Measurements from ENCODE around the gene GGA2.
"Not testable (repeated sequence)": the region's sequence is repeated elsewhere in the genome, so short reads cannot be mapped to it uniquely, and the experiment has no call there.

GGA2 gene

DNA sequence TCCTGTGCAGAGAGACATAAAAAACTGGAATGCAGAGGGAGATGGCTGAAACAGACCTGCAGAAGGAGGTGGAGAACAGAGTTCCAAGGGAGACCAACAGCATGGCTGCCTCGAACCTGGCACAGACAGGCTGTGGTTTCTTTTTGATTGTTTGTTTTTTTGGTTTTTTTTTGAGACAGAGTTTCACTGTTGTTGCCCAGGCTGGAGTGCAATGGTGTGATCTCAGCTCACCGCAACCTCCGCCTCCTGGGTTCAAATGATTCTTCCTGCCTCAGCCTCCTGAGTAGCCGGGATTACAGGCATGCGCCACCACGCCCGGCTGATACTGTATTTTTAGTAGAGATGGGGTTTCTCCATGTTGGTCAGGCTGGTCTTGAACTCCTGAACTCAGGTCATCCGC is 26.8 kb downstream of the GGA2 start:
- not testable (repeated sequence) for H3K27ac ChIP-seq (ENCODE audit: low read length); H3K9me3 ChIP-seq (ENCODE audit: insufficient read depth, low read depth, low read length); H3K27me3 ChIP-seq (ENCODE audit: insufficient read depth, low read length); H3K4me1 ChIP-seq (ENCODE audit: insufficient read depth, low read length); H3K4me3 ChIP-seq (ENCODE audit: low read length); H3K9ac ChIP-seq (ENCODE audit: low read depth, low read length)
- H3K36me3 ChIP-seq (ENCODE audit: insufficient read depth, low read depth, low read length), result peaks cover 95% of the 10 kb centered on the region

GRCh38 chr16:23482778-23483177 is 27.5 kb downstream of the GGA2 start:
- Histone ChIP-seq H3K27ac (ENCODE audit: low read length) (no peak overlapping the region), H3K4me1 (ENCODE audit: insufficient read depth, low read length) (no peaks in the 10 kb centered on the region), H3K4me3 (ENCODE audit: low read length) (no peak overlapping the region), H3K9ac (ENCODE audit: low read depth, low read length) (no peak overlapping the region), H3K9me3 (ENCODE audit: insufficient read depth, low read depth, low read length) (no peaks in the 10 kb centered on the region), H3K36me3 (ENCODE audit: insufficient read depth, low read depth, low read length) (peaks cover 94% of the 10 kb centered on the region), H3K27me3 (ENCODE audit: insufficient read depth, low read length) (no peaks in the 10 kb centered on the region)

- no peak overlapping the region for H3K4me3 ChIP-seq (ENCODE audit: low read length)
- H3K36me3 ChIP-seq (ENCODE audit: insufficient read depth, low read depth, low read length), result peaks cover 94% of the 10 kb centered on the region
- no peak overlapping the region for H3K9ac ChIP-seq (ENCODE audit: low read depth, low read length)
- no peaks in the 10 kb centered on the region for H3K9me3 ChIP-seq (ENCODE audit: insufficient read depth, low read depth, low read length)
- no peaks in the 10 kb centered on the region for H3K4me1 ChIP-seq (ENCODE audit: insufficient read depth, low read length)
- H3K27me3 ChIP-seq (ENCODE audit: insufficient read depth, low read length), result no peaks in the 10 kb centered on the region
- H3K27ac ChIP-seq (ENCODE audit: low read length), result no peak overlapping the region
These were observed 30.0 kb downstream of the GGA2 start for GRCh38 chr16:23480257-23480656.

DNA sequence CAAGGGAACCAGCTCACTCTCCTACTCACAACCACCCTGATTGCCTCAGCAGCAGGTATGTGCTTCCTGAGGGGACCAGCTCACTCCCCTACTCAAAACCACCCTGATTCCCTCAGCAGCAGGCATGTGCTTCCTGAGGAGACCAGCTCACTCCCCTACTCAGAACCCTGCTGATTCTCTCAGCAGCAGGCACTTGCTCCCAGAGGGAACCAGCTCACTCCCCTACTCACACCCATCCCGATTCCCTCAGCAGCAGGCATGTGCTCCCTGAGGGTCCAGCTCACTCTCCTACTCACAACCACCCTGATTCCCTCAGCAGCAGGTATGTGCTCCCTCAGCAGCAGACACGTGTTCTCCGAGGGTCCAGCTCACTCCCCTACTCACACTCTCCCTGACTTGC is 31.2 kb downstream of the GGA2 start:
- Histone ChIP-seq H3K4me3 (ENCODE audit: low read length) (no peak overlapping the region), H3K9ac (ENCODE audit: low read depth, low read length) (no peak overlapping the region), H3K4me1 (ENCODE audit: insufficient read depth, low read length) (no peaks in the 10 kb centered on the region), H3K27me3 (ENCODE audit: insufficient read depth, low read length) (no peaks in the 10 kb centered on the region), H3K9me3 (ENCODE audit: insufficient read depth, low read depth, low read length) (no peaks in the 10 kb centered on the region), H3K27ac (ENCODE audit: low read length) (no peak overlapping the region), H3K36me3 (ENCODE audit: insufficient read depth, low read depth, low read length) (peaks cover 94% of the 10 kb centered on the region)

- Histone ChIP-seq H3K9ac (ENCODE audit: low read depth, low read length) (no peak overlapping the region), H3K9me3 (ENCODE audit: insufficient read depth, low read depth, low read length) (no peaks in the 10 kb centered on the region), H3K36me3 (ENCODE audit: insufficient read depth, low read depth, low read length) (peaks cover 98% of the 10 kb centered on the region), H3K27ac (ENCODE audit: low read length) (no peak overlapping the region), H3K4me1 (ENCODE audit: insufficient read depth, low read length) (no peaks in the 10 kb centered on the region), H3K27me3 (ENCODE audit: insufficient read depth, low read length) (no peaks in the 10 kb centered on the region), H3K4me3 (ENCODE audit: low read length) (no peak overlapping the region)
These were observed 31.7 kb downstream of the GGA2 start for GRCh38 chr16:23478566-23478965.

DNA sequence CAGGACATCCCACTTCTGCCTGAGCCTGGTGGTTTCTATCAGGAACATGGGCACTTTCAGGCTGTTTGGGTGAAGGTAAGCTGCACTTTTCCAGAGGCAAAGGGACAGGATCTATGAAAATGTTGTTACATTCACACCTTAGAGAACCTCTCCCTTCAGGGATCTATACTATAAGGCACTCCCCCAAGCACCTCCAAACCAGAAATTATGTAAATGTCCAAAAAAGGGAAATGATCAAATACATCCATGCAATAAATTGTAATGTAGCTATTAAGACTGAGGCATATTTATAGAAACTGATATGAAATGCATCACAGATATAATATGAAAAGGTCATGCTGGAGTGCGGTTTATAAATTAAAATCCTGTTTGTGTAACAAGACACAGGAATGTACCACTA is 34.0 kb downstream of the GGA2 start:
- Histone ChIP-seq H3K9ac (ENCODE audit: low read depth, low read length) (no peak overlapping the region), H3K4me3 (ENCODE audit: low read length) (no peak overlapping the region), H3K36me3 (ENCODE audit: insufficient read depth, low read depth, low read length) (peaks cover 93% of the 10 kb centered on the region), H3K27ac (ENCODE audit: low read length) (no peak overlapping the region), H3K27me3 (ENCODE audit: insufficient read depth, low read length) (no peaks in the 10 kb centered on the region), H3K4me1 (ENCODE audit: insufficient read depth, low read length) (no peaks in the 10 kb centered on the region), H3K9me3 (ENCODE audit: insufficient read depth, low read depth, low read length) (no peaks in the 10 kb centered on the region)

DNA sequence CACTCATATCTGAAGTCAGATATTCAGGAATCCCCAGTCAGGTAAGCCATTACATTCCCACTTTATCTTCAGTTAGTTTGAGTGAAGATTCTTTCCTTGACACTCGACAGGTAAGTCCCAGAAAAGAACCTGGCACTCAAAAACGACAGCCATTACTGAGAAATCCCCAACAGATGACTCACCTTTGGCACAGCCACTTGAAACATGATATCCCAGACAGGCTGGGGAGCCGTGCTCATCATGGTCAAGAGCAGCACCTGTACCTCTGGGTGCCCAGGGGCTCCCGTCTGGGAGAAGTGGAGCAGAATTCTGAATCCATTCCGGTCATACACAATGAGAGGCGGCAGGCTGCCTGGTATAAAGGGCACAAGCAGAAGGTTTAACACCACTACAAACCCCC is 40.5 kb downstream of the GGA2 start:
- Histone ChIP-seq H3K27ac (ENCODE audit: low read length) (no peak overlapping the region), H3K4me1 (ENCODE audit: insufficient read depth, low read length) (no peaks in the 10 kb centered on the region; the same call in 1 of the 2 replicates), H3K4me3 (ENCODE audit: low read length) (no peak overlapping the region), H3K27me3 (ENCODE audit: insufficient read depth, low read length) (no peaks in the 10 kb centered on the region), H3K9ac (ENCODE audit: low read depth, low read length) (no peak overlapping the region), H3K9me3 (ENCODE audit: insufficient read depth, low read depth, low read length) (no peaks in the 10 kb centered on the region), H3K36me3 (ENCODE audit: insufficient read depth, low read depth, low read length) (peaks cover 94% of the 10 kb centered on the region)

GRCh38 chr16:23466162-23466885 is 44.0 kb downstream of the GGA2 start:
- H3K36me3 ChIP-seq (ENCODE audit: insufficient read depth, low read depth, low read length), result peaks cover 64% of the 10 kb centered on the region
- no peaks in the 10 kb centered on the region; the same call in 1 of the 2 replicates for H3K4me1 ChIP-seq (ENCODE audit: insufficient read depth, low read length)
- no peaks in the 10 kb centered on the region for H3K9me3 ChIP-seq (ENCODE audit: insufficient read depth, low read depth, low read length)
- no peak overlapping the region for H3K9ac ChIP-seq (ENCODE audit: low read depth, low read length)
- H3K27me3 ChIP-seq (ENCODE audit: insufficient read depth, low read length), result no peaks in the 10 kb centered on the region
- no peak overlapping the region for H3K27ac ChIP-seq (ENCODE audit: low read length)
- no peak overlapping the region for H3K4me3 ChIP-seq (ENCODE audit: low read length)

DNA sequence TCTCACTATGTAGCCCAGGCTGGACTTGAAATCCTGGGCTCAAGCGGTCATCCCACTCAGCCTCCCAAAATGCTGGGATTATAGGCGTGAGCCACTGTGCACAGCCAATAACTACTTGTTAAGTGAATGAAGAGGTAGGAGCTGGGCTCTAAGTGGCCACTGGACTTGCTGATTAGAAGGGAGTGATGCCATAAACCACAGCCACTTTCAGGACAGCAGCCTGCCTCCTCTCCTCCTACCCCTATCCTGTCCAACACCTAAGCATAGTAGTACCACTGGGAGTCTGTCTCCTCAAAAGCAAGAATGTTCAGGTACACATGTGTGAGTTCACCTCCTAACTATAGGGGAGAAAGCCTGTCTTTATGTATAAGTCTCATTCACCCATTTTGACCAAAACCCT is 45.1 kb downstream of the GGA2 start:
- peaks cover 52% of the 10 kb centered on the region for H3K36me3 ChIP-seq (ENCODE audit: insufficient read depth, low read depth, low read length)
- no peak overlapping the region for H3K9ac ChIP-seq (ENCODE audit: low read depth, low read length)

DNA sequence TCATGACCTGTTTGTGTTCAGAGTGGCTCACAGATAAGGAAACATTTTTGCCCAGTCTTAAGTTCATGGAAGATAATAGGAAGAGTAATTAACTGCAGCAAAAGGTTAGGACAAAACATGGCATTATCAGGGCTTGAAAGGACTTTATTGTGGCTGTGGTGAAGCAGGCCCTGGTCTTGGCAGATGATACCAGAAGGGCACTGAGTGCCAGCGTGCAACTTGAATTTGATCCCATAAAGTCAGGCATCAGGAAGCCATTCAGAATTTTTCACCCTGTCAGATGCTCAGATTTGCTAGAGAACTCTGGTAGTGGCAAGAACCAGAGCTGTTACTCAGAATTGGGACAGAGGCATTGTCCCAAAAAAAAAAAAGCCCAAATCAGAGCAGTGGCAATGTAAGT is 46.1 kb downstream of the GGA2 start:
- H3K27ac ChIP-seq (ENCODE audit: low read length), result no peak overlapping the region
- H3K9ac ChIP-seq (ENCODE audit: low read depth, low read length), result no peak overlapping the region
- no peaks in the 10 kb centered on the region for H3K9me3 ChIP-seq (ENCODE audit: insufficient read depth, low read depth, low read length)
- H3K36me3 ChIP-seq (ENCODE audit: insufficient read depth, low read depth, low read length), result peaks cover 42% of the 10 kb centered on the region
- H3K4me3 ChIP-seq (ENCODE audit: low read length), result no peak overlapping the region
- no peaks in the 10 kb centered on the region for H3K27me3 ChIP-seq (ENCODE audit: insufficient read depth, low read length)
- no peaks in the 10 kb centered on the region for H3K4me1 ChIP-seq (ENCODE audit: insufficient read depth, low read length)

More for the DNA sequence above, 45.1 kb downstream of the GGA2 start:
- Histone ChIP-seq H3K4me1 (ENCODE audit: insufficient read depth, low read length) (no peaks in the 10 kb centered on the region; the same call in 1 of the 2 replicates), H3K27me3 (ENCODE audit: insufficient read depth, low read length) (no peaks in the 10 kb centered on the region), H3K9me3 (ENCODE audit: insufficient read depth, low read depth, low read length) (no peaks in the 10 kb centered on the region), H3K4me3 (ENCODE audit: low read length) (no peak overlapping the region), H3K27ac (ENCODE audit: low read length) (no peak overlapping the region)

GRCh38 chr16:23462994-23463393 is 47.3 kb downstream of the GGA2 start:
- not testable (repeated sequence) for H3K4me1 ChIP-seq (ENCODE audit: insufficient read depth, low read length); H3K9ac ChIP-seq (ENCODE audit: low read depth, low read length); H3K27me3 ChIP-seq (ENCODE audit: insufficient read depth, low read length); H3K4me3 ChIP-seq (ENCODE audit: low read length); H3K27ac ChIP-seq (ENCODE audit: low read length); H3K9me3 ChIP-seq (ENCODE audit: insufficient read depth, low read depth, low read length)
- peaks cover 31% of the 10 kb centered on the region for H3K36me3 ChIP-seq (ENCODE audit: insufficient read depth, low read depth, low read length)

DNA sequence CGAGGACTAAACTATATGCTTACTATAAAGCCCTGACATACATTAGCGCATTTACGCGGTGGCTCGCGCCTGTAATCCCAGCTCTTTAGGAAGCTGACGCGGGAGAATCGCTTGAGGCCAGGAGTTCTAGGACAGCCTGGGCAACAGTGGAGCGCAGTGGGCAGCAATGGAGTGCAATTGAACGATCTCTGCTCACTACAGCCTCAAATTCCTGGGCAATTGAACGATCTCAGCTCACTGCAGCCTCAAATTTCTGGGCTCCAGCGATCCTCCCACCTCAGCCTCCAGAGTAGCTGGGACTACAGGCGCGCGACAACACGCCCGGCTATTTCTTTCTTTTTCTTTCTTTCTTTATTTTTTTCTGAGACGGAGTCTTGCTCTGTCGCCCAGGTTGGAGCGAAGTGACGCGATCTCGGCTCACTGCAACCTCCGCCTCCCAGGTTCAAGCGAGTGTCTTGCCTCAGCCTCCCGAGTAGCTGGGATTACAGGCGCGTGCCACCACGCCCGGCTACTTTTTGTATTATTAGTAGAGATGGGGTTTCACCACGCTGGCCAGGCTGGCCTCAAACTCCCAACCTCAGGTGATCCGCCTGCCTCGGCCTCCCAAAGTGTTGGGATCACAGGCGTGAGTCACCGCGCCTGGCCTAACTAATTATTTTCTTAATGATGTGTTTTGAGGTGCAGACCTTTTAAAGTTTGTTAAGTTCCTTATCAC is 56.8 kb downstream of the GGA2 start:
- Histone ChIP-seq H3K4me3 (ENCODE audit: low read length) (peak overlapping the region; percentile 87), H3K9ac (ENCODE audit: low read depth, low read length) (peak overlapping the region; percentile 86; the same call in 1 of the 2 replicates)

More for the DNA sequence above, 56.8 kb downstream of the GGA2 start:
- no peak overlapping the region for H3K27ac ChIP-seq (ENCODE audit: low read length)
- peaks cover 3% of the 10 kb centered on the region; the same call in 1 of the 2 replicates for H3K4me1 ChIP-seq (ENCODE audit: insufficient read depth, low read length)
- no peaks in the 10 kb centered on the region for H3K36me3 ChIP-seq (ENCODE audit: insufficient read depth, low read depth, low read length)
- H3K27me3 ChIP-seq (ENCODE audit: insufficient read depth, low read length), result no peaks in the 10 kb centered on the region
- no peaks in the 10 kb centered on the region for H3K9me3 ChIP-seq (ENCODE audit: insufficient read depth, low read depth, low read length)

Measured in iPS-20b (cell line).